IMR-90 (cell line): ENCODE data around the gene DRAP1. TPM values are rescaled to one million over a fixed set of nuclear protein-coding genes. Genes with fewer than 3 reads are reported as not detected.
A peak's percentile ranks its signal among the peaks of the same experiment; 100 is the strongest.

ENCODE experiments used
- ATAC-seq: fragments of 200-7000 bp; cut with Tn5 transposase; 2 replicates; pipeline ENCODE4 v1.9.1; 2020; ENCODE audit warnings: low read depth, mild to moderate bottlenecking, moderate library complexity
- BruUV-seq: library from RNA; stranded (reverse); fragments of 400-500 nt; replicated peaks from 2 replicates; lab custom pipeline; 2021; lab: Mats Ljungman, UMichigan
- CTCF ChIA-PET: fragments of 300-600 bp; formaldehyde crosslinking; extraction: SDS; loops from one replicate; lab custom pipeline; 2021; ENCODE audit warnings: antibody characterized with exemption; lab: Yijun Ruan, JAX
- POLR2A ChIA-PET: fragments of 300-600 bp; sonication (Branson Sonifier 250); formaldehyde crosslinking; loops from one replicate; lab custom pipeline; 2022; ENCODE audit warnings: antibody characterized with exemption; ENCODE audit not compliant: unreplicated experiment; lab: Charles Lee
- DNase-seq: peaks from one replicate; pipeline ENCODE4 v3.0.0; 2013
- H2AFZ ChIP-seq: replicated peaks from 2 replicates; pipeline ENCODE3; 2013; ENCODE audit warnings: low read length, mild to moderate bottlenecking; ENCODE audit not compliant: poor library complexity
- H2AK5ac ChIP-seq: 2 replicates; pipeline ENCODE4 v1.6.1; 2013; ENCODE audit warnings: low read depth, low read length, inconsistent platforms
- H2AK9ac ChIP-seq: replicated peaks from 2 replicates; pipeline ENCODE3; 2013; ENCODE audit warnings: mild to moderate bottlenecking, low read depth, low read length, moderate library complexity; ENCODE audit not compliant: poor library complexity
- H2BK120ac ChIP-seq: 2 replicates; pipeline ENCODE4 v1.6.1; 2013; ENCODE audit warnings: low read depth, low read length, inconsistent platforms
- H2BK15ac ChIP-seq: 3 replicates; pipeline ENCODE4 v1.6.1; 2013; ENCODE audit warnings: low read depth, low read length, inconsistent platforms
- H2BK20ac ChIP-seq: 2 replicates; pipeline ENCODE4 v1.6.1; 2013; ENCODE audit warnings: low read depth, mild to moderate bottlenecking, inconsistent platforms, low read length, moderate library complexity
- H2BK5ac ChIP-seq: 2 replicates; pipeline ENCODE4 v1.6.1; 2013; ENCODE audit warnings: mild to moderate bottlenecking, low read depth, low read length, inconsistent platforms; ENCODE audit not compliant: poor library complexity, severe bottlenecking
- H3K14ac ChIP-seq: replicated peaks from 2 replicates; pipeline ENCODE4 v1.6.1; 2013; ENCODE audit warnings: low read depth, low read length, inconsistent platforms
- H3K18ac ChIP-seq: 2 replicates; pipeline ENCODE4 v1.6.1; 2013; ENCODE audit warnings: low read depth, low read length, control low read depth
- H3K23ac ChIP-seq: 2 replicates; pipeline ENCODE4 v1.6.1; 2013; ENCODE audit warnings: low read depth, low read length, inconsistent platforms
- H3K27ac ChIP-seq: 2 replicates; pipeline ENCODE4 v1.5.1; 2013; ENCODE audit warnings: mild to moderate bottlenecking, control low read depth, low read length; ENCODE audit not compliant: insufficient read depth
- H3K27me3 ChIP-seq: 2 replicates; pipeline ENCODE4 v1.6.1; 2013; ENCODE audit warnings: low read length; ENCODE audit not compliant: control insufficient read depth, insufficient read depth
- H3K36me3 ChIP-seq: 2 replicates; pipeline ENCODE4 v1.6.1; 2013; ENCODE audit warnings: low read length, mixed read lengths; ENCODE audit not compliant: control insufficient read depth, insufficient read depth
- H3K4ac ChIP-seq: 2 replicates; pipeline ENCODE4 v1.6.1; 2013; ENCODE audit warnings: low read depth, low read length, inconsistent platforms
- H3K4me1 ChIP-seq: 2 replicates; pipeline ENCODE4 v1.6.1; 2013; ENCODE audit warnings: low read length, mixed read lengths; ENCODE audit not compliant: control insufficient read depth, insufficient read depth
- H3K4me2 ChIP-seq: 2 replicates; pipeline ENCODE4 v1.6.1; 2013; ENCODE audit warnings: low read depth, mild to moderate bottlenecking, control low read depth, low read length, moderate library complexity
- H3K4me3 ChIP-seq: 2 replicates; pipeline ENCODE4 v1.5.1; 2013; ENCODE audit warnings: low read depth, mild to moderate bottlenecking, control low read depth, low read length, moderate library complexity; ENCODE audit not compliant: insufficient read depth
- H3K56ac ChIP-seq: 2 replicates; pipeline ENCODE4 v1.6.1; 2013; ENCODE audit warnings: low read length, inconsistent platforms; ENCODE audit not compliant: insufficient read depth; ENCODE audit errors: extremely low read depth
- H3K79me1 ChIP-seq, 2 experiments: 2 replicates each; pipeline ENCODE4 v1.6.1; 2013; ENCODE audit warnings: low read length in 2 of 2, inconsistent platforms in 1 of 2, low read depth in 1 of 2
- H3K9ac ChIP-seq: 2 replicates; pipeline ENCODE4 v1.6.1; 2013; ENCODE audit warnings: low read depth, low read length, control low read depth
- H3K9me1 ChIP-seq: 2 replicates; pipeline ENCODE4 v1.6.1; 2013; ENCODE audit warnings: low read length, inconsistent platforms; ENCODE audit not compliant: insufficient read depth
- H3K9me3 ChIP-seq: 2 replicates; pipeline ENCODE4 v1.6.1; 2013; ENCODE audit warnings: low read length; ENCODE audit not compliant: control insufficient read depth, insufficient read depth
- H4K20me1 ChIP-seq: 2 replicates; pipeline ENCODE4 v1.6.1; 2013; ENCODE audit warnings: low read length, inconsistent platforms; ENCODE audit not compliant: insufficient read depth
- H4K5ac ChIP-seq: 2 replicates; pipeline ENCODE4 v1.6.1; 2013; ENCODE audit warnings: mild to moderate bottlenecking, low read depth, low read length, control low read depth
- H4K8ac ChIP-seq, 2 experiments: 2 replicates each; pipeline ENCODE4 v1.6.1; 2013; ENCODE audit warnings: low read depth in 2 of 2, low read length in 2 of 2, control low read depth in 1 of 2, inconsistent platforms in 1 of 2
- H4K91ac ChIP-seq: 2 replicates; pipeline ENCODE4 v1.6.1; 2013; ENCODE audit warnings: low read depth, low read length, inconsistent platforms; ENCODE audit not compliant: insufficient read depth
- BHLHE40 ChIP-seq: fragments of 150-350 bp; IDR thresholded peaks from 2 replicates; pipeline ENCODE4 v1.6.1; 2016; ENCODE audit warnings: mild to moderate bottlenecking, low read depth, low read length
- CEBPB ChIP-seq: IDR thresholded peaks from 2 replicates; pipeline ENCODE4 v1.6.1; 2012; ENCODE audit warnings: low read depth, low read length, improper control_type of control experiment
- MAZ ChIP-seq: IDR thresholded peaks from 2 replicates; pipeline ENCODE4 v1.6.1; 2012; ENCODE audit warnings: low read depth, mild to moderate bottlenecking, low read length, improper control_type of control experiment, moderate library complexity, borderline replicate concordance
- MXI1 ChIP-seq: IDR thresholded peaks from 2 replicates; pipeline ENCODE4 v1.6.1; 2012; ENCODE audit warnings: low read depth, mild to moderate bottlenecking, low read length, moderate library complexity, borderline replicate concordance
- NFE2L2 ChIP-seq: fragments of 150-350 bp; IDR thresholded peaks from 2 replicates; pipeline ENCODE4 v1.6.1; 2016; ENCODE audit warnings: low read depth, mild to moderate bottlenecking, low read length
- POLR2A ChIP-seq: IDR thresholded peaks from 2 replicates; pipeline ENCODE4 v1.6.1; 2012; ENCODE audit warnings: mild to moderate bottlenecking, low read depth, low read length
- SMC3 ChIP-seq: fragments of 150-350 bp; IDR thresholded peaks from 2 replicates; pipeline ENCODE4 v1.6.1; 2016; ENCODE audit warnings: low read depth, mild to moderate bottlenecking, antibody characterized with exemption, low read length, moderate library complexity
- WGBS, 2 experiments: methylation state at CpG; one replicate each; pipeline versions ENCODE4 v1.1.5 to v1.1.7; 2013; ENCODE audit warnings: missing lambda C conversion rate in 2 of 2; ENCODE audit not compliant: insufficient read length in 1 of 2; ENCODE audit errors: extremely low coverage in 2 of 2; 5-methylcytosine and 5-hydroxymethylcytosine counted together
- dilution Hi-C: fragments of 300-500 bp; cut with HindIII; formaldehyde crosslinking; loops from one replicate; pipeline ENCODE4 v1.14.3; 2018; ENCODE audit warnings: low sequenced_read_pairs; ENCODE audit not compliant: unreplicated experiment
- in situ Hi-C: fragments of 300-500 bp; cut with MboI; formaldehyde crosslinking; loops from 3 replicates; pipeline ENCODE4 v1.14.3; 2019; ENCODE audit warnings: low sequenced_read_pairs, inconsistent platforms, mixed read lengths
- intact Hi-C: fragments of 100-400 bp; cut with micrococcal nuclease; formaldehyde crosslinking; loops from 2 replicates; pipeline ENCODE4 v1.10.0; 2022
- polyA plus RNA-seq, 3 experiments: library from polyadenylated mRNA; depleted of rRNA; stranded (reverse); fragments of >200 nt; gene quantifications; 2 replicates each; pipeline ENCODE4 v1.2.3, GENCODE V29; 2012; ENCODE audit warnings: low replicate concordance in 1 of 3
- total RNA-seq: library from RNA; depleted of rRNA; stranded (reverse); fragments of >200 nt; gene quantifications from 2 replicates; pipeline ENCODE4 v1.2.3, GENCODE V29; 2012
- TF ChIP-seq, protein P1 (sequence below): fragments of 150-350 bp; IDR thresholded peaks from 2 replicates; pipeline ENCODE4 v1.6.1; 2016; ENCODE audit warnings: low read depth, mild to moderate bottlenecking, low read length, moderate library complexity, borderline replicate concordance
- TF ChIP-seq, protein P2 (sequence below): conservative IDR thresholded peaks from 2 replicates; pipeline ENCODE4 v1.5.1; 2012; ENCODE audit warnings: mild to moderate bottlenecking, low read depth, low read length, improper control_type of control experiment

The DRAP1 gene
- total and polyA plus RNA-seq, 2 of the 4 experiments (the other 2 are of a cell fraction): 237 to 344 TPM

DNA sequence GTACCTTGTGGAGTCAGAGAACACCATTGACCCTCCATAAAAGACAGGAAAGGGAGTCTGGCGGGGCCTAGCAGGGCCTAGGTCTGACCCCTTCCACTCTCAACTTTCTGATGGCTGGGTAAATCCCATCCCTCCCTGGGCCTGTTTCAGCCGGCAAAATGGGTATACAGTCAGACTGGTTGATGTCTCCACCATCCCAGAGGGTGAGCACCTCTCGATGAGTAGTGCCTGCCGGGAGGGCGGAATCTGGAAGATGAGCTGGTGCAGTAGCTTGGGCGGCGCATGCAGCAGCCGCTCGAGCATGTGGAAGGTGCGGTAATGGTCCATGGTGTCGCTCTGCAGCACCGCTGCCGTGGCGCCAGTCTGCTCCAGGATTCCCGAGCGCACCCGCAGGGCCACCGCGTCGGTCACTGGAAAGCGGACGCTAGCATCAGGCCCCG is 31.5 kb upstream of the DRAP1 start (continued):
- TF ChIP-seq, protein P1, sequence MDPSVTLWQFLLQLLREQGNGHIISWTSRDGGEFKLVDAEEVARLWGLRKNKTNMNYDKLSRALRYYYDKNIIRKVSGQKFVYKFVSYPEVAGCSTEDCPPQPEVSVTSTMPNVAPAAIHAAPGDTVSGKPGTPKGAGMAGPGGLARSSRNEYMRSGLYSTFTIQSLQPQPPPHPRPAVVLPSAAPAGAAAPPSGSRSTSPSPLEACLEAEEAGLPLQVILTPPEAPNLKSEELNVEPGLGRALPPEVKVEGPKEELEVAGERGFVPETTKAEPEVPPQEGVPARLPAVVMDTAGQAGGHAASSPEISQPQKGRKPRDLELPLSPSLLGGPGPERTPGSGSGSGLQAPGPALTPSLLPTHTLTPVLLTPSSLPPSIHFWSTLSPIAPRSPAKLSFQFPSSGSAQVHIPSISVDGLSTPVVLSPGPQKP: no peak

DNA sequence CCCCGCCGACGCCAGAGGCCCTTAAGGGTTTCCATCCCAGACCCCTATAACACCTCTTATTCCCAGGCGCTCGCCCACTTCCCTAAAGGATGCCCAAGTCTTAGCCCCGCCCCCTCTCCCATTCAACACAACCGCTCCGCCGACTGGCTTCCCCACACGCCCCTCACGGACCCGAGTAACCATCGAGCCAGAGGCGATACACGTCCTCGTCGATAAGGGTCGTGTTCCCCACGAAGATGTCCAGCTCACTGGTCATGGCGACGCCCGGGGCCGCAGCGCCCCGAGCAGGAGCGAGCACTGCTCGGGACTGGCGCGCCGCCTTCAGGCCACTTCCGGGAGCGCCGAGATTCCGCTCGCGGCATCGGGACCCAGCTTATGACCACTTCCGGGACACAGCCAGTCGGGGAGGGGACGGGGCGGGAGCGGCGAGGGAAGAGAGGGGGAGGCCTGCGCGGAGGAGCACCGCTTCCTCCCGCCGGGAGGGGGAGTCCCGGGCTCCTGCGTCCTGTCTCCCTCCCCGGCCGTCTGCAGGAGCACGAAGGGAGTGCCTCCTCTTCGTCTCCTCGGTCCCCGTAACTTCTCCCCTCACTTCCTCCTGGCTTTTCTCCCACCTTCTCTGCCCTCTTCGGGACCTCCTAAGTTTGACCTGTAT is 30.9 kb upstream of the DRAP1 start, which contains the start of gene FIBP:
TSS of gene FIBP (minus strand) at position 309 of the 652 bp plus-strand sequence. CDS start at position 256, 53 bp downstream.
- CTCF ChIA-PET: interaction anchor here (0.7 to 2.1 kb wide), 18 partner anchors 9 to 176 kb away, joined by 3 to 8 read pairs (median 4); partner anchors contain the start of genes EFEMP2, FOSL1, KAT5 and MUS81

More for the DNA sequence above, 30.9 kb upstream of the DRAP1 start, which contains the start of gene FIBP:
- H2BK120ac ChIP-seq: peak within 1 kb of the TSS; percentile 87
- TF ChIP-seq MAZ (peak; percentile 98), SMC3 (peak; percentile 41), CEBPB (no peak), NFE2L2 (no peak), MXI1 (0 out of 2 replicates have a peak, but pooled peaks have one; percentile 44), POLR2A (peak; percentile 65), BHLHE40 (0 out of 2 replicates have a peak, but pooled peaks have one; percentile 28)
- TF ChIP-seq, protein P2, sequence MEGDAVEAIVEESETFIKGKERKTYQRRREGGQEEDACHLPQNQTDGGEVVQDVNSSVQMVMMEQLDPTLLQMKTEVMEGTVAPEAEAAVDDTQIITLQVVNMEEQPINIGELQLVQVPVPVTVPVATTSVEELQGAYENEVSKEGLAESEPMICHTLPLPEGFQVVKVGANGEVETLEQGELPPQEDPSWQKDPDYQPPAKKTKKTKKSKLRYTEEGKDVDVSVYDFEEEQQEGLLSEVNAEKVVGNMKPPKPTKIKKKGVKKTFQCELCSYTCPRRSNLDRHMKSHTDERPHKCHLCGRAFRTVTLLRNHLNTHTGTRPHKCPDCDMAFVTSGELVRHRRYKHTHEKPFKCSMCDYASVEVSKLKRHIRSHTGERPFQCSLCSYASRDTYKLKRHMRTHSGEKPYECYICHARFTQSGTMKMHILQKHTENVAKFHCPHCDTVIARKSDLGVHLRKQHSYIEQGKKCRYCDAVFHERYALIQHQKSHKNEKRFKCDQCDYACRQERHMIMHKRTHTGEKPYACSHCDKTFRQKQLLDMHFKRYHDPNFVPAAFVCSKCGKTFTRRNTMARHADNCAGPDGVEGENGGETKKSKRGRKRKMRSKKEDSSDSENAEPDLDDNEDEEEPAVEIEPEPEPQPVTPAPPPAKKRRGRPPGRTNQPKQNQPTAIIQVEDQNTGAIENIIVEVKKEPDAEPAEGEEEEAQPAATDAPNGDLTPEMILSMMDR: peak; percentile 83
- no TSS peak for BruUV-seq
- peak within 1 kb of the TSS; percentile 95 for H4K91ac ChIP-seq
- H3K4ac ChIP-seq: peak within 1 kb of the TSS; percentile 98
- H2BK20ac ChIP-seq: peak within 1 kb of the TSS; percentile 5; the same call in 1 of the 2 replicates
- H3K9me3 ChIP-seq: no peaks in the 10 kb centered on the region
- H3K27ac ChIP-seq: peak within 1 kb of the TSS; percentile 93
- 0% methylated on average over 14 of the region's 57 CpGs; no CpG with 5 or more reads in 1 of the 2 experiments for whole genome bisulfite sequencing, 2 experiments
- H3K18ac ChIP-seq: peak within 1 kb of the TSS; percentile 70
- in situ Hi-C loops: no loop called here
- peak within 1 kb of the TSS; percentile 99 for H3K14ac ChIP-seq
- H3K79me1 ChIP-seq: peaks cover 9 to 70% of the 10 kb centered on the region in 2 experiments
- peaks cover 42% of the 10 kb centered on the region for H3K36me3 ChIP-seq
- peak within 1 kb of the TSS; percentile 78 for H3K9ac ChIP-seq
- H3K9me1 ChIP-seq: no peaks in the 10 kb centered on the region
- POLR2A ChIA-PET: interaction anchor here (0.5 to 4.4 kb wide), 8 partner anchors 8 to 1110 kb away, joined by 3 to 20 read pairs (median 6); partner anchors contain the start of genes FOSL1 and SF1
- peaks cover 17% of the 10 kb centered on the region for H3K4me1 ChIP-seq
- H3K27me3 ChIP-seq: no peaks in the 10 kb centered on the region
- peak within 1 kb of the TSS; percentile 99 for H3K23ac ChIP-seq
- H2AFZ ChIP-seq: peak within 1 kb of the TSS; percentile 99
- peaks cover 49% of the 10 kb centered on the region for H4K20me1 ChIP-seq
- H3K56ac ChIP-seq: peak within 1 kb of the TSS; percentile 96
- intact Hi-C loops: loop anchor here (1.0 to 2.0 kb wide), 4 partner anchors 31 to 101 kb away; partner anchors contain the start of gene SART1
- peak; percentile 67 for ATAC-seq
- peak within 1 kb of the TSS; percentile 91 for H3K4me2 ChIP-seq
- peak within 1 kb of the TSS; percentile 90 for H2AK5ac ChIP-seq
- H2AK9ac ChIP-seq: peak within 1 kb of the TSS; percentile 98
- DNase-seq: peak; percentile 96
- H2BK5ac ChIP-seq: peak within 1 kb of the TSS; percentile 87
- peak within 1 kb of the TSS; percentile 74 to 98 for H4K8ac ChIP-seq
- H3K4me3 ChIP-seq: peak within 1 kb of the TSS; percentile 81
- H2BK15ac ChIP-seq: peak within 1 kb of the TSS; percentile 65; the same call in 1 of the 3 replicates
- peak within 1 kb of the TSS; percentile 78 for H4K5ac ChIP-seq
- dilution Hi-C loops: no loop called here
